HL-60 (cell line): Measurements from ENCODE around the gene TARS2.

Experiments
- DNase-seq, 2 experiments: peaks; one replicate each; pipeline ENCODE4 v3.0.0-alpha.2; 2010 to 2020; ENCODE audit warnings: low read depth in 1 of 2, low spot score in 1 of 2
- H3K27ac ChIP-seq: fragments of 250-450 bp; sonication (Bioruptor Pico); replicated peaks from 2 replicates; pipeline ENCODE4 v1.5.1; 2020; ENCODE audit warnings: mild to moderate bottlenecking, moderate library complexity
- H3K27me3 ChIP-seq: fragments of 250-450 bp; sonication (Bioruptor Pico); 2 replicates; pipeline ENCODE4 v1.5.1; 2021; ENCODE audit warnings: mild to moderate bottlenecking, moderate library complexity; ENCODE audit not compliant: insufficient read depth, poor library complexity, severe bottlenecking
- H3K4me3 ChIP-seq: replicated peaks from 2 replicates; pipeline ENCODE4 v1.5.1; 2011; ENCODE audit warnings: mild to moderate bottlenecking, control low read depth, low read length; ENCODE audit not compliant: insufficient read depth
- GABPA ChIP-seq: IDR thresholded peaks from 2 replicates; pipeline ENCODE4 v1.6.1; 2012; ENCODE audit warnings: low read depth
- POLR2AphosphoS5 ChIP-seq: IDR thresholded peaks from 2 replicates; pipeline ENCODE4 v1.6.1; 2012; ENCODE audit warnings: low read depth
- SPI1 ChIP-seq: IDR thresholded peaks from 2 replicates; pipeline ENCODE4 v1.6.1; 2012; ENCODE audit warnings: low read depth, mild to moderate bottlenecking, borderline replicate concordance
- TF ChIP-seq, protein P1 (sequence below): IDR thresholded peaks from one replicate; pipeline ENCODE4 v1.5.1; 2011; ENCODE audit warnings: low read length, control low read depth, inconsistent platforms; ENCODE audit not compliant: insufficient read depth
- TF ChIP-seq, protein P2 (sequence below): IDR thresholded peaks from 2 replicates; pipeline ENCODE4 v1.6.1; 2012; ENCODE audit warnings: low read depth; ENCODE audit not compliant: insufficient replicate concordance

TARS2 gene

DNA sequence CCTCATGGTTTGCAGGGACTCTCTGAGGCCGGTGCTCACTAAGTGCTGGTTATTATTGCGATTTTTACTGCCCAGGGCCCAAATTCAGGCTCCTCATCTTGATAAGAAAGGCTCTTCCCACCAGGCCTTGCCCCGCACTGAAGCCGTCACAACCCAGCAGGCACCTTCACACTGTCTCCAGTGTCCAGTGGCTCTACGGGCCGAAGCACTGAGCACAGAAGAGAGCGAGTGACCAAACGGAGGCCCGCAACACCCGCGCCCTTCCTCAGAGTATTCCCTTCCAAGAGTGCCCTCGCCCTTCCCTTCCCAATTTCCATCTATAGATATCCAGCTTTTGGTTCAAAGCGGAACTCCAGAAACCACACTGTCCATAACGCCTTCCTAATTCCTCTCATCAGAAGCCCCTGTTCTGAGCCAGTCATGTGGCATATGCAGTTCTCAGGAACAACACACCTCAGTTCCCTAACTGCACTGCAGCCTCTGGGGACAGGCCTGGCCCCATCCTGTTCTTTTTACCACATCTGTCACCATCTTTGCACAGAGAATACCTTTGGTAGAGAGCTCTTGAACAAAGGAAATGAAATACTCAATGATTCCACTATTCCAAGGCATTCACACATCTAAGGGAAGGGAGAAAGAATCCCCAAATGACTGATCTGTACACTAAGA lies 43.4 kb downstream of the TARS2 start:
- Histone ChIP-seq H3K27ac (no peak overlapping the region), H3K27me3 (no peaks in the 10 kb centered on the region), H3K4me3 (no peak overlapping the region)
- TF ChIP-seq GABPA (no peak), POLR2AphosphoS5 (no peak), SPI1 (no peak)
- TF ChIP-seq, protein P1, sequence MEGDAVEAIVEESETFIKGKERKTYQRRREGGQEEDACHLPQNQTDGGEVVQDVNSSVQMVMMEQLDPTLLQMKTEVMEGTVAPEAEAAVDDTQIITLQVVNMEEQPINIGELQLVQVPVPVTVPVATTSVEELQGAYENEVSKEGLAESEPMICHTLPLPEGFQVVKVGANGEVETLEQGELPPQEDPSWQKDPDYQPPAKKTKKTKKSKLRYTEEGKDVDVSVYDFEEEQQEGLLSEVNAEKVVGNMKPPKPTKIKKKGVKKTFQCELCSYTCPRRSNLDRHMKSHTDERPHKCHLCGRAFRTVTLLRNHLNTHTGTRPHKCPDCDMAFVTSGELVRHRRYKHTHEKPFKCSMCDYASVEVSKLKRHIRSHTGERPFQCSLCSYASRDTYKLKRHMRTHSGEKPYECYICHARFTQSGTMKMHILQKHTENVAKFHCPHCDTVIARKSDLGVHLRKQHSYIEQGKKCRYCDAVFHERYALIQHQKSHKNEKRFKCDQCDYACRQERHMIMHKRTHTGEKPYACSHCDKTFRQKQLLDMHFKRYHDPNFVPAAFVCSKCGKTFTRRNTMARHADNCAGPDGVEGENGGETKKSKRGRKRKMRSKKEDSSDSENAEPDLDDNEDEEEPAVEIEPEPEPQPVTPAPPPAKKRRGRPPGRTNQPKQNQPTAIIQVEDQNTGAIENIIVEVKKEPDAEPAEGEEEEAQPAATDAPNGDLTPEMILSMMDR, result no peak
- TF ChIP-seq, protein P2, sequence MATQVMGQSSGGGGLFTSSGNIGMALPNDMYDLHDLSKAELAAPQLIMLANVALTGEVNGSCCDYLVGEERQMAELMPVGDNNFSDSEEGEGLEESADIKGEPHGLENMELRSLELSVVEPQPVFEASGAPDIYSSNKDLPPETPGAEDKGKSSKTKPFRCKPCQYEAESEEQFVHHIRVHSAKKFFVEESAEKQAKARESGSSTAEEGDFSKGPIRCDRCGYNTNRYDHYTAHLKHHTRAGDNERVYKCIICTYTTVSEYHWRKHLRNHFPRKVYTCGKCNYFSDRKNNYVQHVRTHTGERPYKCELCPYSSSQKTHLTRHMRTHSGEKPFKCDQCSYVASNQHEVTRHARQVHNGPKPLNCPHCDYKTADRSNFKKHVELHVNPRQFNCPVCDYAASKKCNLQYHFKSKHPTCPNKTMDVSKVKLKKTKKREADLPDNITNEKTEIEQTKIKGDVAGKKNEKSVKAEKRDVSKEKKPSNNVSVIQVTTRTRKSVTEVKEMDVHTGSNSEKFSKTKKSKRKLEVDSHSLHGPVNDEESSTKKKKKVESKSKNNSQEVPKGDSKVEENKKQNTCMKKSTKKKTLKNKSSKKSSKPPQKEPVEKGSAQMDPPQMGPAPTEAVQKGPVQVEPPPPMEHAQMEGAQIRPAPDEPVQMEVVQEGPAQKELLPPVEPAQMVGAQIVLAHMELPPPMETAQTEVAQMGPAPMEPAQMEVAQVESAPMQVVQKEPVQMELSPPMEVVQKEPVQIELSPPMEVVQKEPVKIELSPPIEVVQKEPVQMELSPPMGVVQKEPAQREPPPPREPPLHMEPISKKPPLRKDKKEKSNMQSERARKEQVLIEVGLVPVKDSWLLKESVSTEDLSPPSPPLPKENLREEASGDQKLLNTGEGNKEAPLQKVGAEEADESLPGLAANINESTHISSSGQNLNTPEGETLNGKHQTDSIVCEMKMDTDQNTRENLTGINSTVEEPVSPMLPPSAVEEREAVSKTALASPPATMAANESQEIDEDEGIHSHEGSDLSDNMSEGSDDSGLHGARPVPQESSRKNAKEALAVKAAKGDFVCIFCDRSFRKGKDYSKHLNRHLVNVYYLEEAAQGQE, result no peak
- DNase-seq, result no peak

DNA sequence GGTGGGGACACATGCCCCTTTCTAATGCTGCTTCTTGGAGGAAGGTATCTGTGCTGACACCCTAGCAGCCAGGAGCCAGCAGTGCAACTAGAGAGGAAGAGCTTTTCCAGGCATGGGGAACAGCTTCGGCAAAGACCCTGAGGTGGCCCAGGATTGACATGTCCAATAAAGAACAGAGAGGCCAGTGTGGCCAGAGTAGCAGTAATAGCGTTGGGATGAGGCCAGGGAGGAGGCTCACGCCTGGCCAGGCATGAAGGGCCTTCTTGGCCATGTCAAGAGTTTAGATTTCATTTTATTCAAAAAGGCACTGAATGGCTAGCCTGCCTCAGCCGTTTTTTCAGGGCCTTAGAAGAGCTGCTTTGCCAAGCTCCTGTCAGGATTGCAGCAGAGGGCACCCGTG lies 45.6 kb downstream of the TARS2 start:
- no peaks in the 10 kb centered on the region for H3K27me3 ChIP-seq
- no peak overlapping the region for H3K4me3 ChIP-seq
- TF ChIP-seq SPI1, result no peak
- TF ChIP-seq, protein P2, result no peak
- TF ChIP-seq, protein P1, result no peak
- TF ChIP-seq POLR2AphosphoS5, result no peak
- no peak for TF ChIP-seq GABPA
- no peak overlapping the region for H3K27ac ChIP-seq
- no peak for DNase-seq

DNA sequence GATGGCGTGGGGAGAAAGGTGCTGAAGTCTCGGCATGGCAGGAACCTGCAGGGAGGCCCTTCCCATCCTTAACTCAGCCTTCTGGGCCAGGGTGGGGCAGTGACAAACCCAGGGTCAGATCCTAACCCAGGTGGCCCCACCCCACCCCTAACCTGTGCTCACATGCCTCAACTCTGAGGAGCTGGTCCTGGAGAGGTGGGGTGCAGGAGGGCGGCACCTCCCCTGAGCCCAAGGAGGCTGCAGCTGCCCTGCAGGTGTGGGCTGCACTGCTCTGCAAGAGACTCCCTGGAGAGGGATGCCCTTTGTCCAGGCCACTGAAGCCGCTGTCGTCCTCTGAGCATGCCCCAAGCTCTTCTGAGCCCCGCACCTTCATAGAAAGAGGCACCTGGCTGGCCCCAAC lies 46.8 kb downstream of the TARS2 start:
- no peaks in the 10 kb centered on the region for H3K27me3 ChIP-seq
- H3K27ac ChIP-seq, result no peak overlapping the region
- no peak overlapping the region for H3K4me3 ChIP-seq
- DNase-seq, result no peak
- TF ChIP-seq, protein P1, result no peak
- TF ChIP-seq SPI1 (no peak), GABPA (no peak)
- TF ChIP-seq, protein P2, result no peak
